Right lobe of liver (tissue), 6 donors: ENCODE results near the gene ZNF594. TPM values are rescaled to one million over a fixed set of nuclear protein-coding genes. Genes with fewer than 3 reads are reported as not detected.

Experiments
- ATAC-seq, 4 donors: fragments of 200-7000 bp; cut with Tn5 transposase; one replicate each; pipeline ENCODE4 v1.9.1; 2020; ENCODE audit warnings: mild to moderate bottlenecking in 4 of 4, moderate library complexity in 4 of 4
- DNase-seq, 3 donors: peaks; one replicate each; pipeline ENCODE4 v3.0.0-alpha.2; 2020
- H3K27ac ChIP-seq, 3 donors: fragments of 200-600 bp; one replicate each; pipeline ENCODE4 v1.8.0; 2022
- H3K27me3 ChIP-seq, 2 donors: fragments of 200-600 bp; one replicate each; pipeline ENCODE4 v1.8.0; 2022
- H3K36me3 ChIP-seq, 4 donors: fragments of 200-600 bp; sonication (generic) in 1 of 4; one replicate each; pipeline versions ENCODE4 v1.5.1 to v1.8.0; 2017 to 2022; ENCODE audit warnings: control low read depth in 1 of 4
- H3K4me1 ChIP-seq, 4 donors: fragments of 200-600 bp; sonication (generic) in 1 of 4; one replicate each; pipeline versions ENCODE4 v1.5.1 to v1.8.0; 2017 to 2022; ENCODE audit warnings: control low read depth in 1 of 4
- H3K4me3 ChIP-seq, 3 donors: fragments of 200-600 bp; one replicate each; pipeline ENCODE4 v1.8.0; 2022
- H3K9me3 ChIP-seq, 4 donors: fragments of 200-600 bp; sonication (generic) in 1 of 4; one replicate each; pipeline versions ENCODE4 v1.5.1 to v1.8.0; 2017 to 2022; ENCODE audit warnings: control low read depth in 1 of 4
- POLR2A ChIP-seq: fragments of 450-650 bp; IDR thresholded peaks from one replicate; pipeline ENCODE4 v1.6.1; 2017; ENCODE audit warnings: antibody characterized with exemption, mild to moderate bottlenecking
- WGBS: methylation state at CpG from one replicate; pipeline ENCODE4 v1.1.6; 2018; ENCODE audit warnings: low coverage, low lambda C conversion rate; ENCODE audit not compliant: insufficient coverage; ENCODE audit errors: missing lambda C conversion rate; 5-methylcytosine and 5-hydroxymethylcytosine counted together
- intact Hi-C, 2 donors: fragments of 100-400 bp; cut with DNase I; formaldehyde crosslinking; loops; one replicate each; pipeline versions ENCODE4 v1.11.2 to v1.14.1; 2022
- total RNA-seq, 6 experiments: library from RNA; depleted of rRNA in 2 of 6; stranded (reverse); fragments of >200 nt in 2 of 6; fragmentation: NEBNext Ultra II Directional in 3 of 6; extraction: Animal tissue kit (Norgen Biotek cat#: 25700) in 3 of 6; gene quantifications; one replicate each; pipeline versions ENCODE4 v1.1.0 to v1.2.4, GENCODE V29; 2016 to 2023
- TF ChIP-seq, protein P1 (sequence below), 4 donors: fragments of 200-600 bp in 3 of 4; fragments of 450-650 bp in 1 of 4; IDR thresholded peaks; one replicate each; pipeline versions ENCODE4 v1.5.1 to v1.8.0; 2016 to 2022; ENCODE audit warnings: antibody characterized with exemption in 4 of 4, mild to moderate bottlenecking in 2 of 4
- donor health status: DM: no; HTN: yes; CAD: no.
- donor health status: DM: no; HTN: no; CAD: no.
- donor health status: DM: no; HTN: no; CAD: no.
- donor health status: DM: no; HTN: yes; CAD: no.
- donor health status: DM: no; HTN: yes; CAD: no.

Gene ZNF594
- total RNA-seq, 6 experiments from 2014 or later: 1.2 to 3.8 (median 2.2) TPM

DNA sequence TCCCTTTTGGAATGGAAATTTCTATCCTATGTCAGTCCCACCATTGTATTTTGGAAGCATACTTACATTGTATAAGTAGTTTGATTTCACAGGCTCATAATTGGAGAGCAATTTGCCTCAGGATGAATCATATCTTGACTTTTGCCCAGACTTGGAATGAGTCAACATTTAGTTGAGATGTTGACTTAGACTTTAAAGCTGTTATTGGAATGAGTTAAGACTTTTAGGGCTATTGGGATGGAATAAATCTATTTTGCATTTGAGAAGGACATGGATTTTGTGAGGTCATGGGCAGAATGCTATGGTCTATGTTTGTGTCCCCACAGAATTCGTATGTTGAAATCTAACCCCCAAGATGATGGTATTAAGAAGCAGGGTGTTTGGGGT, 12.2 kb upstream of the ZNF594 start:
- no peaks in the 10 kb centered on the region for H3K27me3 ChIP-seq
- no peaks in the 10 kb centered on the region for H3K9me3 ChIP-seq
- intact Hi-C loops: no loop called here
- no peak for DNase-seq
- 100% methylated on average over 1 of the region's 1 CpG for WGBS
- no peak for ATAC-seq
- no peaks in the 10 kb centered on the region for H3K4me1 ChIP-seq
- no peak overlapping the region for H3K4me3 ChIP-seq
- no peak overlapping the region for H3K27ac ChIP-seq
- H3K36me3 ChIP-seq: no peaks in the 10 kb centered on the region
- TF ChIP-seq POLR2A: no peak
- TF ChIP-seq, protein P1, sequence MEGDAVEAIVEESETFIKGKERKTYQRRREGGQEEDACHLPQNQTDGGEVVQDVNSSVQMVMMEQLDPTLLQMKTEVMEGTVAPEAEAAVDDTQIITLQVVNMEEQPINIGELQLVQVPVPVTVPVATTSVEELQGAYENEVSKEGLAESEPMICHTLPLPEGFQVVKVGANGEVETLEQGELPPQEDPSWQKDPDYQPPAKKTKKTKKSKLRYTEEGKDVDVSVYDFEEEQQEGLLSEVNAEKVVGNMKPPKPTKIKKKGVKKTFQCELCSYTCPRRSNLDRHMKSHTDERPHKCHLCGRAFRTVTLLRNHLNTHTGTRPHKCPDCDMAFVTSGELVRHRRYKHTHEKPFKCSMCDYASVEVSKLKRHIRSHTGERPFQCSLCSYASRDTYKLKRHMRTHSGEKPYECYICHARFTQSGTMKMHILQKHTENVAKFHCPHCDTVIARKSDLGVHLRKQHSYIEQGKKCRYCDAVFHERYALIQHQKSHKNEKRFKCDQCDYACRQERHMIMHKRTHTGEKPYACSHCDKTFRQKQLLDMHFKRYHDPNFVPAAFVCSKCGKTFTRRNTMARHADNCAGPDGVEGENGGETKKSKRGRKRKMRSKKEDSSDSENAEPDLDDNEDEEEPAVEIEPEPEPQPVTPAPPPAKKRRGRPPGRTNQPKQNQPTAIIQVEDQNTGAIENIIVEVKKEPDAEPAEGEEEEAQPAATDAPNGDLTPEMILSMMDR (IDR thresholded peaks at IDR 0.05): no peak

DNA sequence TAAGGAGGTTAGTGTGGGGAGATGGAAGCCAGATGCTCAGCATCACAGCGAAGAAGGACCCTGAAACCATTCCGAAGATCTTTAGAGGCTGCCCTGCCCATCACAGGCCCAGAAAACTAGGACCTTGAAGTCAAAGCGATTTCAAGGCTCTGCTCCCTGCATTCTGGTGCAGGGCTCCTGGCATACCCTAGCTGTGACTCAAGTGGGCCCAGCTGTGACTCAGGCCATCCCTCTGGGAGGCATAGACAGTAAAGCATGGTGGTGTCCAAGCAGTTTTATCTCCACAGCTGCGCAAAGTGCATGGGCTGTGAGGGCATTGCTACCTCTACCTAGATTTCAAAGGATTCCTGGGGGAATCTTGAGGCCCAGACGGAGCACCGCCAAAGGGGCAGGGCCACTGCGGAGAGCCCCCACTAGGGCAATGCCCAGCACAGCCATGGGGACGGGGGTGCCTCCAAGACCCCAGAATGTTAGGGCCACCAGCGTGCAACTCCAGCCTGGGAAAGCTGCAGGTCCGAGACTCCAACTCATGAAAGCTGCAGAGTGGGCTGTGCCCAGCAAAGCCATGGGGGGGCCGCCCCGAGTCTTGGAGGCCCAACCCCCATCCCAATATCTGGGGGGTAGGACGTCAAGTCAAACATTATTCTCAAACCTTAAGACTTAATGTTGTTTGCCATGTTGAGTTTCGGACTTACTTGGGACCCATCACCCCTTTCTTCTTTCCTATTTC, 11.7 kb upstream of the ZNF594 start:
- TF ChIP-seq POLR2A: no peak
- TF ChIP-seq, protein P1 (IDR thresholded peaks at IDR 0.05): no peak
- no peak overlapping the region for H3K4me3 ChIP-seq
- no peaks in the 10 kb centered on the region for H3K27me3 ChIP-seq
- ATAC-seq: no peak
- 83% methylated on average over 4 of the region's 14 CpGs for WGBS
- no peak for DNase-seq
- intact Hi-C loops: no loop called here
- H3K9me3 ChIP-seq: no peaks in the 10 kb centered on the region
- H3K36me3 ChIP-seq: no peaks in the 10 kb centered on the region
- no peaks in the 10 kb centered on the region for H3K4me1 ChIP-seq
- H3K27ac ChIP-seq: no peak overlapping the region

DNA sequence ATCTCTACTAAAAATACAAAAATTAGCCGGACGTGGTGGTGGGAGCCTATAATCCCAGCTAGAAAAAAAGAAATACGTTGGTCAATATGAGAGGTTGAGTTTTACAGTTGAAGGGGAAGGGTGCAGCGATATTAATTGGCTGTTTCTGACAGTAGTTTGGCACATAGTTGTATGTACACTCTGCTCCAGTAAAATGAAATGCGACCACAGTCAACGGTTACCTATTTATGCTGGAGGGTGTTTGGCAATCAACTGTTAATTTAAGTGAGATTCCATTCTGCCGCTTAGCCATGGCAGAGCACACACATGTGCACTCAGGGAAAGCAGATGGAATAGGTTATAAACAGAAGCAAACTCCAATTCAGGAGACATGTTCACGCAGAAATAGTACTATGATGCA, 9.3 kb upstream of the ZNF594 start:
- no peak for ATAC-seq
- H3K36me3 ChIP-seq: no peaks in the 10 kb centered on the region
- WGBS: 90% methylated on average over 8 of the region's 8 CpGs
- intact Hi-C loops: no loop called here
- H3K4me3 ChIP-seq: no peak overlapping the region
- DNase-seq: no peak
- no peak for TF ChIP-seq POLR2A
- TF ChIP-seq, protein P1 (IDR thresholded peaks at IDR 0.05): no peak
- H3K4me1 ChIP-seq: no peaks in the 10 kb centered on the region
- H3K9me3 ChIP-seq: no peaks in the 10 kb centered on the region
- no peaks in the 10 kb centered on the region for H3K27me3 ChIP-seq
- H3K27ac ChIP-seq: no peak overlapping the region

DNA sequence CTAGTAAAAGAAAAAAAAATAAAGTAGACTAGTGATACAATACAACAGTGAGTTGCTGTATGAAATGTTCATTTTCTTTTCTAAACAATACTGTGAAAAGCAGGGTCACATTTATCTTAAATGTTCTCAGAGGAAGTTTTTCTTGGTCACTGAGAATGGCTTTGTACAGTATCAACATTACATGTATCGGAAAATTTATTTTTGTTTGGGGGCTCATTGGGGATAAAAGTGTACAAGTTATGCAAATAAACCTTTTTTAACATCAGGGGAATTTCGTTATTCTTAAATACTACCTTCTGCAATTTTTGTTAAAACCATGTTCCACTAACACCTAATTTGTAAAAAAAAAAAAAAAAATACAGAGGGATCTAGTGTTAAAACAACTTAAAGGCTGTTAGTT, 8.7 kb upstream of the ZNF594 start:
- H3K36me3 ChIP-seq: no peaks in the 10 kb centered on the region
- ATAC-seq (no peak), DNase-seq (no peak)
- no peaks in the 10 kb centered on the region for H3K27me3 ChIP-seq
- H3K4me3 ChIP-seq: no peak overlapping the region
- intact Hi-C loops: no loop called here
- H3K27ac ChIP-seq: no peak overlapping the region
- 82% methylated on average over 2 of the region's 2 CpGs for WGBS
- TF ChIP-seq POLR2A: no peak
- TF ChIP-seq, protein P1 (IDR thresholded peaks at IDR 0.05): no peak
- H3K9me3 ChIP-seq: no peaks in the 10 kb centered on the region
- H3K4me1 ChIP-seq: no peaks in the 10 kb centered on the region
